Measurements from ENCODE around the gene ADARB2.

Gene ADARB2

GRCh38 chr10:1241973-1242935, 495.1 kb downstream of the ADARB2 start:
- TF ChIP-seq PAX5 (IDR thresholded peaks at IDR 0.05; ENCODE audit: insufficient read depth, low read length, severe bottlenecking) (no peak), TAF1 (IDR thresholded peaks at IDR 0.05; ENCODE audit: low read depth, low read length) (no peak), POLR2A (IDR thresholded peaks at IDR 0.05; ENCODE audit: low read depth, low read length) (no peak), POU2F2 (IDR thresholded peaks at IDR 0.05; ENCODE audit: low read depth, low read length) (no peak), SPI1 (IDR thresholded peaks at IDR 0.05; ENCODE audit: low read depth, low read length) (no peak), POLR2AphosphoS5 (IDR thresholded peaks at IDR 0.05; ENCODE audit: low read depth, low read length) (no peak)
- FAIRE-seq (no peak), DNase-seq (ENCODE audit: insufficient read length, low spot score) (no peak)

- FAIRE-seq (no peak), DNase-seq (ENCODE audit: insufficient read length, low spot score) (no peak)
- TF ChIP-seq POLR2AphosphoS5 (IDR thresholded peaks at IDR 0.05; ENCODE audit: low read depth, low read length) (no peak), POLR2A (IDR thresholded peaks at IDR 0.05; ENCODE audit: low read depth, low read length) (no peak), TAF1 (IDR thresholded peaks at IDR 0.05; ENCODE audit: low read depth, low read length) (no peak), SPI1 (IDR thresholded peaks at IDR 0.05; ENCODE audit: low read depth, low read length) (no peak), POU2F2 (IDR thresholded peaks at IDR 0.05; ENCODE audit: low read depth, low read length) (no peak), PAX5 (IDR thresholded peaks at IDR 0.05; ENCODE audit: insufficient read depth, low read length, severe bottlenecking) (no peak)
Measured at GRCh38 chr10:1241322-1241890, 495.9 kb downstream of the ADARB2 start.

- TF ChIP-seq TAF1 (IDR thresholded peaks at IDR 0.05; ENCODE audit: low read depth, low read length) (no peak), PAX5 (IDR thresholded peaks at IDR 0.05; ENCODE audit: insufficient read depth, low read length, severe bottlenecking) (no peak), SPI1 (IDR thresholded peaks at IDR 0.05; ENCODE audit: low read depth, low read length) (no peak), POU2F2 (IDR thresholded peaks at IDR 0.05; ENCODE audit: low read depth, low read length) (no peak), POLR2AphosphoS5 (IDR thresholded peaks at IDR 0.05; ENCODE audit: low read depth, low read length) (no peak), POLR2A (IDR thresholded peaks at IDR 0.05; ENCODE audit: low read depth, low read length) (no peak)
- no peak for FAIRE-seq
- no peak for DNase-seq (ENCODE audit: insufficient read length, low spot score)
Measured at GRCh38 chr10:1240341-1240775, 497.0 kb downstream of the ADARB2 start.

GRCh38 chr10:1233031-1233430, 504.3 kb downstream of the ADARB2 start:
- FAIRE-seq (no peak), DNase-seq (ENCODE audit: insufficient read length, low spot score) (no peak)
- TF ChIP-seq POLR2A (IDR thresholded peaks at IDR 0.05; ENCODE audit: low read depth, low read length) (no peak), POU2F2 (IDR thresholded peaks at IDR 0.05; ENCODE audit: low read depth, low read length) (no peak), POLR2AphosphoS5 (IDR thresholded peaks at IDR 0.05; ENCODE audit: low read depth, low read length) (no peak), SPI1 (IDR thresholded peaks at IDR 0.05; ENCODE audit: low read depth, low read length) (no peak), PAX5 (IDR thresholded peaks at IDR 0.05; ENCODE audit: insufficient read depth, low read length, severe bottlenecking) (no peak), TAF1 (IDR thresholded peaks at IDR 0.05; ENCODE audit: low read depth, low read length) (no peak)

- DNase-seq (ENCODE audit: insufficient read length, low spot score) (no peak), FAIRE-seq (peak; percentile 83)
- no peak for TF ChIP-seq POU2F2 (IDR thresholded peaks at IDR 0.05; ENCODE audit: low read depth, low read length)
- no peak for TF ChIP-seq POLR2A (IDR thresholded peaks at IDR 0.05; ENCODE audit: low read depth, low read length)
- no peak for TF ChIP-seq TAF1 (IDR thresholded peaks at IDR 0.05; ENCODE audit: low read depth, low read length)
- no peak for TF ChIP-seq SPI1 (IDR thresholded peaks at IDR 0.05; ENCODE audit: low read depth, low read length)
- TF ChIP-seq POLR2AphosphoS5 (IDR thresholded peaks at IDR 0.05; ENCODE audit: low read depth, low read length): no peak
- no peak for TF ChIP-seq PAX5 (IDR thresholded peaks at IDR 0.05; ENCODE audit: insufficient read depth, low read length, severe bottlenecking)
Measured at GRCh38 chr10:1232164-1232911, 505.0 kb downstream of the ADARB2 start.

GRCh38 chr10:1230592-1231275, 506.6 kb downstream of the ADARB2 start:
- no peak for DNase-seq (ENCODE audit: insufficient read length, low spot score)
- TF ChIP-seq POLR2AphosphoS5 (IDR thresholded peaks at IDR 0.05; ENCODE audit: low read depth, low read length) (no peak), SPI1 (IDR thresholded peaks at IDR 0.05; ENCODE audit: low read depth, low read length) (no peak), POLR2A (IDR thresholded peaks at IDR 0.05; ENCODE audit: low read depth, low read length) (no peak), POU2F2 (IDR thresholded peaks at IDR 0.05; ENCODE audit: low read depth, low read length) (no peak), PAX5 (IDR thresholded peaks at IDR 0.05; ENCODE audit: insufficient read depth, low read length, severe bottlenecking) (no peak), TAF1 (IDR thresholded peaks at IDR 0.05; ENCODE audit: low read depth, low read length) (no peak)
- FAIRE-seq: no peak

GRCh38 chr10:1230138-1230537, 507.2 kb downstream of the ADARB2 start:
- FAIRE-seq: no peak

GRCh38 chr10:1229574-1229973, 507.8 kb downstream of the ADARB2 start:
- DNase-seq (ENCODE audit: insufficient read length, low spot score) (no peak), FAIRE-seq (no peak)
- TF ChIP-seq POLR2A (IDR thresholded peaks at IDR 0.05; ENCODE audit: low read depth, low read length) (no peak), POLR2AphosphoS5 (IDR thresholded peaks at IDR 0.05; ENCODE audit: low read depth, low read length) (no peak), SPI1 (IDR thresholded peaks at IDR 0.05; ENCODE audit: low read depth, low read length) (no peak), POU2F2 (IDR thresholded peaks at IDR 0.05; ENCODE audit: low read depth, low read length) (no peak), PAX5 (IDR thresholded peaks at IDR 0.05; ENCODE audit: insufficient read depth, low read length, severe bottlenecking) (no peak), TAF1 (IDR thresholded peaks at IDR 0.05; ENCODE audit: low read depth, low read length) (no peak)

More at GRCh38 chr10:1230138-1230537, 507.2 kb downstream of the ADARB2 start:
- TF ChIP-seq SPI1 (IDR thresholded peaks at IDR 0.05; ENCODE audit: low read depth, low read length): no peak
- no peak for TF ChIP-seq PAX5 (IDR thresholded peaks at IDR 0.05; ENCODE audit: insufficient read depth, low read length, severe bottlenecking)
- TF ChIP-seq POU2F2 (IDR thresholded peaks at IDR 0.05; ENCODE audit: low read depth, low read length): no peak
- no peak for TF ChIP-seq POLR2AphosphoS5 (IDR thresholded peaks at IDR 0.05; ENCODE audit: low read depth, low read length)
- TF ChIP-seq TAF1 (IDR thresholded peaks at IDR 0.05; ENCODE audit: low read depth, low read length): no peak
- no peak for TF ChIP-seq POLR2A (IDR thresholded peaks at IDR 0.05; ENCODE audit: low read depth, low read length)
- DNase-seq (ENCODE audit: insufficient read length, low spot score): no peak
